GM18507 (cell line): Measurements from ENCODE around the gene XBP1.
A peak's percentile ranks its signal among the peaks of the same experiment; 100 is the strongest.
"Not testable (repeated sequence)": the region's sequence is repeated elsewhere in the genome, so short reads cannot be mapped to it uniquely, and the experiment has no call there.

Source experiments
- DNase-seq: peaks from one replicate; pipeline ENCODE4 v3.0.0; 2011; ENCODE audit warnings: low read depth; ENCODE audit not compliant: insufficient read length; ENCODE audit errors: extremely low spot score
- FAIRE-seq: peaks from 2 replicates; lab custom pipeline; 2011; peaks lifted over from hg19 to GRCh38; lab: Jason Lieb, UNC

Gene XBP1

DNA sequence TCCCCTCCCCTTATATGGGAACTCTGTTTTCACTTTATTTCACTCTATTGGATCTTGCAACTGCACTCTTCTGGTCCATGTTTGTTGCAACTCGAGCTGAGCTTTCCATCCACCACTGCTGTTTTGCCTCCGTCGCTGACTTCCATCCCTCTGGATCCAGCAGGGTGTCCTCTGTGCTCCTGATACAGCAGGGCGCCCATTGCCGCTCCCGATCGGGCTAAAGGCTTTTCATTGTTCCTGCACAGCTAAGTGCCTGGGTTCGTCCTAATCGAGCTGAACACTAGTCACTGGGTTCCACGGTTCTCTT lies 39.0 kb downstream of the XBP1 start:
- no peak for DNase-seq
- no peak for FAIRE-seq

DNA sequence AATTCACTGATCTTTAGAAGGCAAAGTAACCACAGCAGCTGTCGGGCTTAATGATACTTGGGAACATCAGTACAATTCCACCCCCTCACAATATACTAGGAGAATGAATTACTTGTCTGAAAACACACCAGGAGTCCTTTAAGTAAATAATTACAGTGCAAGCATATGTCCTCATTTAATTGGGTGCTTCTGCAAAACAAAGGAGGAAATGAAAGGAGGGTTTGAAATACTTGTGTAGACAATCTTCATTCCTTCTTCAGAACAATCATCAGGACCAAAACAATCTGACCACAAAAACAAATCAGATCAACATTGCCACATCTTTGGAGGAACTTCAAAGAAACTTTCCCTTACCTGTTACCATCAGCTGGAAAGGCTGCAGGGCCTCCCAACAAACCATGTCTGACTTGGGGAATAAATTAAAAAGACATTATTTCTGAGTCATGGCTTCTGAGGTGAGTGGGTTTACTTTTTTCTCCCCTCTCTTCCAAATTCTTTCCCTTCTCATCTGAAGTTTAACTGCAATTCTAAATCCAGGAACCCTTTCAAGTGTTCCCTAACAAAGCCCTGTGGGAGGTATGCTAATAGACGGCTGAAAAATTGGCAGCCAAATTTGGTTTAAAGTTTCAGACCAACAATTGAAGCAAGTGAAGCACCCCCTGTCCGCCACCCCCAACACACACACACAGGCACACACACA lies 40.4 kb downstream of the XBP1 start:
- DNase-seq (no peak), FAIRE-seq (peak; percentile 47)

DNA sequence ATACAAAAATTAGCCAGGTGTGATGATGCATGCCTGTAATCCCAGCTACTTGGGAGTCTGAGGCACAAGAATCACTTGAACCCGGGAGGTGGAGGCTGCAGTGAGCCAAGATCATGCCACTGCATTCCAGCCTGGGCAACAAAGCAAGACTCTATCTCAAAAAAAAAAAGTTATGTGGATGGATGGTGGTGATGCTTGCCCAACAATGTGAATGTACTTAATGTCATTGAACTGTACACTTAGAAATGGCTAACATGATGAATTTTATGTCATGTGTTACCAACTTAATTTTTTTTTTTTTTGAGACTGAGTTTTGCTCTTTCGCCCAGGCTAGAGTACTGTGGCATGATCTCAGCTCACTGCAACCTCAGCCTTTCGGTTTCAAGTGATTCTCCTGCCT lies 45.9 kb downstream of the XBP1 start:
- not testable (repeated sequence) for FAIRE-seq, DNase-seq

DNA sequence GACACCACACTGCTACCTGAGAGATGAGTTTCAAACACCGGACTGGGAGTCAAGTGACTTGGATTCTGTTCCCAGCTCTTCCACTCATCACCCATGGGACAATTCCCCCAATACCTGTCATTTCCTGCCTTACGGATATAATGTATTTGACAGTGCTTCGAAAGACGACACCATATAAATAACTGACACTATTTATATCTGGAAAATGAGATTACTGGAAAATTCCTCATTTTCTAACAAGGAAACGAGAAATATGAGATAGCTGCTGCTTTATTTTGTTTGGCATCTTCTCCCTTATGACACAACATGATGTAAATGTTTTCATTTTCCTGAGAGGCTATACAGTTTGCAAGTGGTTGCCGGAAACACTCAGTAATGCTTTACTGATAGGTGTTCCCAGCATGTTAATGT lies 49.9 kb downstream of the XBP1 start:
- FAIRE-seq (no peak), DNase-seq (no peak)
